HG03108 (cell line): ENCODE data around the gene ZNF318.
"Not testable (repeated sequence)": the region's sequence is repeated elsewhere in the genome, so short reads cannot be mapped to it uniquely, and the experiment has no call there.

Experiments used
- ATAC-seq: cut with Tn5 transposase; IDR thresholded peaks from one replicate; pipeline ENCODE4 v1.9.1; 2021; ENCODE audit warnings: moderate library complexity; ENCODE audit not compliant: unreplicated experiment

The ZNF318 gene

DNA sequence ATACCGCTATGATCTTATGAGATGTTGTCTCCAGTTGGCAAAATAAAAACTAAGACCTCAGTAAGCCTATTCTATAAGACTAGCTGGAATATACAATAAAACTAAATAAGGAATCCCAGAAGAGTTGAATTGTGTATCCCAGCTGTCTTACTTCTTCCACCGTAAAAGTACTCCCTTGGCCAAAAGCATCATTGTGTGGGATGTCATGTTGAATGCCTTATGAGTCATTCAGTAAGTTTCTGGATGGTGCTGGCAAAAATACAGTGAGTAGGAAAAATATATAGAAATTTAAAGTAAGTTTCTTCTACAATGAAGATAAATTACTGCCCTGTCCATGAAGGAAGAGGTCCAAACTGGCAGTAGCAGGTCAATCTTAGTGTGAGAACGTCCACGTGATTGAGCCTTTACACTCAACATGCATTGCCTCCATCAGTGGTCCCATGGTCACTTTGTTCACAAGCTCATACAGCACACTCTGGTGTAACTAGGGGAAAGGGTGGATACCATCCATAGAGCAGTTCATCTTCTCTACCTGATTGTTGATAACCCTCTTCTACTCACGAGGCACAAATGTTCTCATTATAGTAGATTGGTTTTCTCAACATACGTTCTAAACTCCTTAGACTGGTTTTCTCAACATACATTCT is 13.7 kb upstream of the ZNF318 start:
- no peak for ATAC-seq

DNA sequence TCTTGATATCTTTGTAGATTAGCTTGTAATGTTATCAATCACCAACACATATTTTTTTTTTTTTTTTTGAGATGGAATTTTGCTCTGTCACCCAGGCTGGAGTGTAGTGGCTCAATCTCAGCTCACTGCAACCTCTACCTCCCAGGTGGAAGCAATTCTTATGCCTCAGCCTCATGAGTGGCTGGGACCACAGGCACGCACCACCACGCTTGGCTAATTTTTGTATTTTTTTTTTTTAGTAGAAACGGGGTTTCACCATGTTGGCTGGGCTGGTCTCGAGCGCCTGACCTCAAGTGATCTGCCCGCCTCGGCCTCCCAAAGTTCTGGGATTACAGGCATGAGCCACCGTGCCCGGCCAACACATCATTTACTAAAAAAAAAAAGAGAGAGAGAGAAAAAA is 11.4 kb upstream of the ZNF318 start:
- ATAC-seq: not testable (repeated sequence)

DNA sequence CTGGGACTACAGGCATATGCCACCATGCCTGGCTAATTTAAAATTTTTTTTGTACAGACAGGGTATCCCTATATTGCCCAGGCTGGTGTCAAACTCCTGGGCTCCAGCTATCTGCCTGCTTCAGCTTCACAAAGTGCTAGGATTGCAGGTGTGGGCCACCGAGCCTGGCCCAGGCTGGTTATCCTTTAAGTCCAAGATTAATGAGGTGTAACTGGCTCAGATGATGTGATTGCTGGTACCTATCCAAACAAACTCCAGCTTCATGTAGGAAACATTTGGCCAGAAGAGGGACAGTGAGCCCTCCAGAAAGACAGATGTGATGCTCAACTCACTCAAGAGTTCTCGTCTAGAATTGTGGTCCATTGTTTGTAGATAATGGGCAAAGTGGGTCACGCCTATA is 9.2 kb upstream of the ZNF318 start:
- ATAC-seq: no peak

DNA sequence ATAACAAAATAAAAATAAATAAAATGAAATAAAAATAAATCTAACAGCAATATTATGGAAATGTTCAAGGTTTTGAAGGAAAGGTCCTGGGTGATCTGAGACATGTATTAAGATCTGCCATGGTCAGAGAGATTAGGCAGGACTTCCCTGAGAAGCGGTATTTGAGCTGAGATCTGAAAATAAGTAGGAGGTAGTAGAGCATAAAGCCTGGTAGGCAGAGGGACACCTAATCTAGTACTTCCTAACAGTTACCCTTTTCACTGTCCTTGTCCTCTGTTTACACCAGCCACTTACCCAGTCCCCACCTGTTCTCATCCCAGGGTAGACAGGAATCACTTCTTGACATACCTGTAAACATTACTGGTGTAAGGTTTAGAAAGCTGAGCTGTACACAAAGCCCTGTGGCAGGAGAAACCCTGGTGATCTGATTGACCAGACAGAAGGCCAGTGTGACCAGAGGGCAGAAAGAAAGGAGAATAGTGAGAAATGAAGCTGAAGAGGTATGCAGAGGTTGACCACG is 8.3 kb upstream of the ZNF318 start:
- no peak for ATAC-seq

DNA sequence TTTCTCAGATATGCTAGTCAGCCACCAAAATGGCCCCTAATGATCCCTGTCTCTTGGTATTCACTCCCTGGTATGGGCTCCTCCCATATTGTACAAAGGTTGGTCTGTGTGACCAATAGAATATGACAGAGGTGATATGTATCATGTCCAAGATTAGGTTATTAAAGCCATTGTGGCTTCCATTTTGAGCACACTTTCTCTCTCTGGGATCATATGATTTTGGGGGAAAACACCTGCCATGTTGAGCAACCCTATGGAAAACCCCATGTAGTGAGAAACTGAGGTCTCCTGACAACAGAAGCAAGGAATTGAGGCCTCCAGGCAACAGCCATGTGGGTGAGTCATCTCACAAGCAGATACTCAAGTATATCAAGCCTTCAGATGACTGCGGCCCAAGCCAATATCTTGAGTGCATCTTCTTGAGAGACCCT is 7.1 kb upstream of the ZNF318 start:
- peak; percentile 43 for ATAC-seq

DNA sequence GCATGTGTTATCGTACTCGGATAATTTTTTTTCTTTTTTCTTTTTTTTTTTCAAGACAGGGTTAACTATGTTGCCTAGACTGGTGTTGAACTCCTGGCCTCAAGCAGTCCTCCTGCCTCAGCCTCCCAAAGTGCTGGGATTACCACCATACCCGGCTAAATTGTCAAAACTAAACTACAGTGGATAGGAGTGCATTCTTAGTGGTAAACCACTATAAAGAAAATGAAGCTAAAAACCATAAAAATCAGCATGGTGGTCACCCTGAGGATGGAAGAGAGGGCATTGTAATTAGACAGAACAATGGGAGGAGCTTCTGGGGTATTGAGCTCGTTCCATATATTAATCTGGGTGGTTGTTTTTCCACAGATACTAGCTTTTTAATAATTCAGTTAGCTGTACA is 6.2 kb upstream of the ZNF318 start:
- ATAC-seq: no peak

DNA sequence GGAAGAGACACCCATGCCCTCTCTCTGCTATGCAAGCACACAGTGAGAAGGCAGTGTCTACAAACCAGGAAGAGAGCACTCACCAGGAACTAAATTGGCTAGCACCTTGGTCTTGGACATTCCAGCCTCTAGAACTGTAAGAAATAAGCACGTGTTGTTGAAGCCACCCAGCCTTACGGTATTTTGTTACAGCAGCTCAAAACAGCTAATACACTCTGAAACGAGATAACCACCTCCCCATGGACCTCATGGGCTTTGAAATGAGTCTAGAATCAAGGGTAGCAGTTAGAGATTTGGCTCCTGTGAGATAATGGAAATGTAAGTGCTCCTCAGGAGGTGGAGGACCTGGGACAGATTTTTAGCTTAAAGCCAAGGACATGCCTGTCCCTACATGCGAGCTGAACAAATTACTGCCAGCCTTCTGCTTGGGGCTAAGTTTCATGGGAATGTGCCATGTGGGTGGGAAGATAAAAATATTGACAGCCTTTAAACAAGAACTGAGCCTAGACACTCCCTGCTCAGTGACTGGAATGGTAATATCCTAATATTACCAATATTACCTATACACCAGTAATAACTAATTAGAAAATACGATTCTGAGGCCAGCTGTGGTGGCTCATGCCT is 3.9 kb upstream of the ZNF318 start:
- ATAC-seq: no peak

DNA sequence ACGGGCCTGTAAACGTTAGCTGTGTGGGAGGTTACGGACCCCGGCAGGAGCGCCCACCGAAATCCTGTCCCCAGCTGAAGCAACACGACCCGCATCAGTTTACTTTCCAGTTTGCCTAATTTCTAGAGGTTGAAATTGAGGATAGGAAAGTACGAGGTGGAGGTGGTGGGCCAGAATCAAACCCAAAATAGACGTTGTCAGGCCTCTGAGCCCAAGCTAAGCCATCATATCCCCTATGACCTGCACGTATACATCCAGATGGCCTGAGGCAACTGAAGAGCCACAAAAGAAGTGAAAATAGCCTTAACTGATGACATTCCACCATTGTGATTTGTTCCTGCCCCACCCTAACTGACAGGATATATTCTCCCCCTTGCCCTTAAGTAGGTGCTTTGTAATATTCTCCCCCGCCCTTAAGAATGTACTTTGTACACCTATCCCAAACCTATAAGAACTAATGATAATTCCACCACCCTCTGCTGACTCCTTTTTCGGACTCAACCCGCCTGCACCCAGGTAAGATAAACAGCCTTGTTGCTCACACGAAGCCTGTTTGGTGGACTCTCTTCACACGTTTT is 645 bp upstream of the ZNF318 start:
- ATAC-seq: peak; percentile 7

DNA sequence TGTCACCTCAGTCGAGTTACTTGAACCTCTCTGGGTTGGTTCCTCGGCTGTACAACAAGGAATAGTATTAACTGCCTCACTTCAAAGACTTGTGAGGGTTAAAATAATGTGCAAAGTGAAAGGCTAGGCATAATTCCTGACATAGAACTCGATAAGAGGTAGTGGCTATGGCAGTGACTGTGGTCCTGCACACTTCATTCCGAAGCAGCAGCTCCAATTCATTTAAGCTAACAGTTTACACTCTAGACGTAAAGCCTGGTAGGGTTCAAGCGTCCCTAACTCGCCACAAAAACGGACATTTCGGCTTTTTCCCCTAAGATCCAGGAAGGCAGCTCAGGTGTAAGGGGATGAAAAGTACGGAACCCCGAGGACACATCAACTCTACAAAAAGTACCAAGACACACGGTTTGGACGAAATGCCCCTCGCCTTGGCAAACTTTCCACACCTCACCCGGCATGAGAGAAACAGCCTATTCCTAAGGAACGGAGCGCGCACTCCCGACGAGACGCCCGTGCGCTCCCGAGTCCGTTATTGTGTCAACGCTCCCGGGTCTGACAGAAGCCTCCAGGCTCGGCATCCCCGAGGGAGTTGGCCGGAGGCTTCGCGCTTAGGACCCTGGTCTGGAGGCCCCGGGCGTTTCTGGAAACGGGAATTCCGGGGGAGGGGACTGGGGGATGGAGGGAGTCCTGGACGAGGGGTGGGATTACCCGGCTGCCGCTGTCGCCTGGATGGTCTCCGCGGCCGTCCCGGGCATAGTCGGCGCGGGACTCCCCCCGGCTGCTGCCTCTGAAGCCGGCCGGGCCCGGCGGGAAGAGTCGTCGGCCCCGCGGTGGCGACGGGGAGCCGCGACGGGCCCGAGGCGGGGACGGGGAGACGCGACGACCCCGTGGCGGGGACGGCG is 937 bp downstream of the ZNF318 start:
- ATAC-seq: no peak

DNA sequence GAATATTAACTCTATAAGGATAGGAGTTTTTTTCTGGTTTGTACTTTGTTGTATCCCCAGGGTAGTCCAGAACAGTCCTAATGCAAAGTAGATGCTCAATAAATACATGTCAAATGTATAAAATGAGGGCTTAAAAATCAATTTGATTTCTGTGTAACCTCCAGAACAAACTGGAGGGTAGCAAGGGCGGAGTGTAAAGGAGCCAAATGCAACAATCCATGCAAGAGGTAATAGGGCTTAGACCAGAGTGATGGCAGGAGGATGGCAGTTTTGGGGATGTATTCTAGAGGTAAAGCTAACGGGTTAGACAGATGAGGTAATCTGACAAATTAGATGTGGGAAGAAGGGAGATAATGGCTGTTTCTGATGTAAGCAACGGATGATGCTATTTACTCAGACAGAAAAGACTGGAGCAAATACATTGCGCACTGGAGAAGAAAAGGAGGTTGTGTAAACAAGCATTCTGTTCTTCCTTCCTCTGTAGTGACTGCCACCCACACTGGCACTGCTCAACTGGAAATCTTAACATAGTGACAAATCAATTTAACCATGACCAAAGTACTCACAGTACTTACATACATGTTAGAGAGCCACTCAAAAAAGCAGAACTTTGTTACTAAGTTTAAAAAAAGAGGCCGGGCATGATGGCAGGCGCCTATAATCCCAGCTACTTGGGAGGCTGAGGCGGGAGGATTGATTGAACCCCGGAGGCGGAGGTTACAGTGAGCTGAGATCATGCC is 2.0 kb downstream of the ZNF318 start:
- no peak for ATAC-seq

DNA sequence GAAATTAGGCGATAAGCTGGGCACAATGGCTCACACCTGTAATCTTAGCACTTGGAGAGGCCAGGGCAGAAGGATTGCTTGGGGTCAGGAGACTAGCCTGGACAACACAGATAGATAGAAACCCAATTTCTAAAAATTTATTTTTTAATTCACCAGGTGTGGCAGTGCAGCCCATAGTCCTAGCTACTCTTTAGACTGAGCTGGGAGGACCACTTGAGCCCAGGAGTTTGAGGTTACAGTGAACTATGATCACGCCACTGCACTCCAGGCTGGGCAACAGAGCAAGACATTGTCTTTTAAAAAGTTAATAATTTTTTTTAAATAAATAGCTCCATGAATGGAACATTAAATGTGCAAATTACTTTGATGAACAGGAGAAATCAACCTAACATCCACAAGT is 8.2 kb downstream of the ZNF318 start:
- ATAC-seq: no peak

DNA sequence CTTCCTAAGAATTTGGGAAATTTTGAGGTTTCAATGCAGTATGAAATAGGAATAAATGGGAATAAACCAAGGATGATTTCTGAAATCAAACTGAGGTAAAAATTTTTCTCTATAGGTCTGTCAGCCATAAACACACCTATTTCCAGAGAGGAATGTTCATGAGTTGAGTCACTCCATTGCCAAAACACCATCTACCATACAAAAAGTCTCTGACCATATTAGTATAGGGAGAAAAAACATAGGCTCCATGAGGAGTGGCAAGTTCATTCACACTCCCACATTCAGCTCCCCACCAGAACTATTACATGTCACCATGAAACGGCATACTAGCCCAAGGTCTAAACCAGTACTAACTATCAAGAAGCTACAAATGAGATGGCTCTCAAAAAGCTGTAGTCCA is 9.6 kb downstream of the ZNF318 start:
- ATAC-seq: no peak

DNA sequence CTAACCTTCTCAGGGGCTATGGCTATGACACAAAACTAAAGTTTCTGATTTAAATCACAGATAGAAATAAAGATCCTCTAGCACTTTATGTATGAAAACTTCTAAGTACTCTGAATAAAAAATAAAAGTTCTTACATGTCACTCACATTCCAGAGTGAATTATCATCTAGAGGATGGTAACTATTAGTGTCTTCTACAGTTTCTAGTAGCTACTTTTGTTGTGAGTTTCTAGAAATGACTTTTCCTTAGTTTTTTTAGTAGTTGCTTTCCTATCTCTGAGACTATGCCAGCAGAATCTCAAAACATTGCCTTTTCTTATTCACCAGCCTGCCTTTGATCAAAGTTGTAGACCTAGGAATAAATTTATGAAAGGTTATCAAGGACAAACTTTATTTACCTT is 10.1 kb downstream of the ZNF318 start:
- no peak for ATAC-seq

DNA sequence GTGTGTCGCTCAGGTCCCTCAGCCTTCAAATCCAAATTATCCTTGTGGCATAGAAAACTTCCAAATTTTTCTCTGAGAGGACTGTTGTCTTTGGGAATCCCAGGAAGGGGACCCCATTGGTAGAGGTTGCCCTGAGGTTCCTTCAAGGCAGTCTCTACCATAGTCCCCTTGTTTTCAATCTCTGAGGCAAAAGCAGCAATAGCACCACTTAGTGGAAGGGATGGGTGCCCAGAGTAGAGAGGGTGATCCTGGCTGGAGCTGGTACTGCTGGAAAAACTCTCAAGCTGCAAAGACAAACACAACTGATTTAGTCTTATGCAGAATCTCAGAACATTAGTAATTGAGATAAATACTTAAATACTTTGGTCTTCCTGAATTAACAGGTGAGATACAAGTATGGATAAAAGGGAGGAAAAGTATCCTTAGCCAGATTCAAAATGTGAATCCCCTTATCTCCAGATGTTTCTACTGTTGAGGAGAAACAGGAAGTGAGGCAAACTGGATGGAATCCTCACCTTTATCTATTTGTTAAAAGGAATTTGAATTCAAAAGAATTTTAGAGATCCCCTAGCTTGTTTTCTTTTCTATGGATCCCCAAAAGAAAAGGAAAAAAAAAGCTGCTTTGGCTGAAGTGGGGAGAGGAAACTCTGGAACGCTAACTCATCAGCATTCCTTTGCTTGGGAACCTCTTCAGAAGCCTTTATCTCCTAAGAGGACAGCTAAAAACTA is 13.4 kb downstream of the ZNF318 start:
- no peak for ATAC-seq

DNA sequence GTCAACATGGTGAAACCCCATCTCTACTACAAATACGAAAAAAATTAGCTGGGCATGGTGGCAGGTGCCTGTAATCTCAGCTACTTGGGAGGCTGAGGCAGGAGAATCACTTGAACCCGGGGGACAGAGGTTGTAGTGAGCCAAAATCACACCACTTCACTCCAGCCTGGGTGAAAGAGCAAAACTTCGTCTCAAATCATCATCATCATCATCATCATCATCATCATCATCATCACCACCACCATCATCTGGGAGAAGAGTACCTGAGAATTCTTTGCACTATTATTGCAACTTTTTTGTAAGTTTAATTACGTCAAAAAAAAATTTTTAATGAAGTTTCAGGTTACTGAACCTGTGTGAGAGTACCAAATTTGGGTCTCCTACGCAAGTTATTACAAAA is 17.5 kb downstream of the ZNF318 start:
- ATAC-seq: not testable (repeated sequence)

DNA sequence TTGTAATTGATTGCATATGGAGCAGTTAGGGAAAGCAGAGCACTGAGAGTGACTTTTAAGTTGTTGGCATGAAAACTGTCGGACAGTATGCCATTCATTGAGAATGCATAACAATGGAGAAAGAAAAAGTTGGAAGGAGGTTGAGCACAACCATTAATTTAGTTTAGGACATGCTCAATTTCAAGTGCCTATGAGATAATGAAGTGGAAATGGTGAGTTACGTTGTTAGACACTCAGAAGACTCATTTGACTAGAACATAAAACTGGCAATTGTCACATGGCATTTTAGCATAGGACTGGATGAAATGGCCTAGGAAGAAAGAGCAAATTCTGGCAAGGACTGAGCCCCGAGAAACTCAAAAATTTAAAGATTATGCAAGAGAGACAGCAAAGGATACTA is 22.0 kb downstream of the ZNF318 start:
- no peak for ATAC-seq

DNA sequence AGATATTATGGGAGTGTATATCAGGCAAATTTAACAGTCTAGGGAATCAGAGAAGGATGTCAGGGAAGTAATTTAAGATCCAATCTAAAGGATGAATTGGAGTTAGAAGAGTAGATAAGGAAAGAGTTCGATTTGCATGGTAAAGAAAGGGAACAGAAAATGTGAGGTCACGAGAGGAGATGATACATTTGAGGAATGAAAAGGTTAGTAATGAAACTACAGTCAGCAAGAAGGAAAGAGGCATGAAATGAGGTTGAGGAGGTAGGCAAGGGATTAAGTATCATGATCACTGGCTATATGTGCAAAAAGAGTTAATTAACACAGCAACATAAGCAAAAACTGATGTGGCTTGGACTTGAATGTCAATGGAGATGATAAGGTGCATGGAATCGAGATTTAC is 22.4 kb downstream of the ZNF318 start:
- ATAC-seq: no peak

DNA sequence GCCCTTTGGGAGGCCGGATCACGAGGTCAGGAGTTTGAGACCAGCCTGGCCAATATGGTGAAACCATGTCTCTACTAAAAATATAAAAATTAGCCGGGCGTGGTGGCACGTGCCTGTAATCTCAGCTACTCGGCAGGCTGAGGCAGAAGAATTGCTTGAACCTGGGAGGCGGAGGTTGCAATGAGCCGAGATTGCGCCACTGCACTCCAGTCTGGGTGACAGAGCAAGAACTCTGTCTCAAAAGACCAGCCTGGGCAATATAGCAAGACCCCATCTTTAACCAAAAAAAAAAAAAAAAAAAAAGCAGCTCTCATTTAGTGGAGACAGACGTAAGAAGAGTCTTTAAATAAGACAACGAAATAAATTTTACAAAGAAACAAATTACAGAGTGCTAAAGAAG is 23.2 kb downstream of the ZNF318 start:
- not testable (repeated sequence) for ATAC-seq

DNA sequence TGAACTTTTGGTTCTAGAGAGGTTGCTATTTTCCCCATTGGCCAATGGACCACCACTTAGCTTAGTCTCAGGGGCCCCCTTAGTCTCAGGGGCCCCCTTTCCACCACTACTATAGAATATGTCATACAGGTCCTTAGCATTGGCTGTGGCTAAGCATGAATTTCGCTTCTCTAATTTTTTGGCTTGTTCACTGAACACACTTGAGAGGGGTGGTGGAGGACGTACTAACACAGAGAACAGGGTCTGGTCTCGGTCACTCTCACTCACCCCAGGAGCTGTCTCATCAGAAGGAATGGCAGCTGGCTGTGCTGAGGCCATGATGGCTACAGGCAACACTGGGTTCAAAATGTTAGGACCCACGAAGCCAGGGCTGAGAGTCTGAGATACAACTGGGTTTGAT is 30.3 kb downstream of the ZNF318 start:
- ATAC-seq: peak; percentile 77

DNA sequence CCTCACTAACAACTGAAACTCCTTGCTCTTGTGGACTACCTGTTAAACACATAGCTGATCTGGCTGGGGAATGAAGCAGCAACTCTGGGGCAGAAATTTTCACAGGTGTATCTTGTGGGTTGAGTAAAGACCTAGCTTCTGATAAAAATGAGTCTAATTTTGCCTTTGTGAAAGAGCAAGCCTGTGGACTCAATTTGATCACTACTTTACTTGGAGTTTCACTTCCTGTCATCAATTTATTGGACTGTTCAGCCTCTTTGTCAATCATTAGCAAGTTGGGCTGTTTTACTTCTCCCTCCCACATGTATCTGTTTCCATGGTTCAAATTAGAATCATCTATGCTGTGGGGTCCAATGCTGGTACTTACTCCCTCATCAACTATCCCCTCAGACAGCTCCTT is 31.2 kb downstream of the ZNF318 start:
- ATAC-seq: peak; percentile 60
